ENCODE data around the gene ZBTB43.
"Not testable (repeated sequence)": the region's sequence is repeated elsewhere in the genome, so short reads cannot be mapped to it uniquely, and the experiment has no call there.

The ZBTB43 gene

GRCh38 chr9:126793686-126794417 lies 11.0 kb upstream of the ZBTB43 start:
- Histone ChIP-seq H3K4me1 (ENCODE audit: control insufficient read depth, insufficient read depth, low read length) (no peaks in the 10 kb centered on the region), H3K4me3 (ENCODE audit: low read depth, low read length) (no peak overlapping the region), H3K9ac (ENCODE audit: low read depth, low read length) (no peak overlapping the region), H3K36me3 (ENCODE audit: control insufficient read depth, insufficient read depth, low read length) (no peaks in the 10 kb centered on the region), H3K9me3 (ENCODE audit: control insufficient read depth, insufficient read depth, low read length) (no peaks in the 10 kb centered on the region), H3K27me3 (ENCODE audit: control insufficient read depth, insufficient read depth, low read length) (no peaks in the 10 kb centered on the region)

- H3K4me3 ChIP-seq (ENCODE audit: low read depth, low read length): no peak overlapping the region
- H3K27me3 ChIP-seq (ENCODE audit: control insufficient read depth, insufficient read depth, low read length): no peaks in the 10 kb centered on the region
- no peaks in the 10 kb centered on the region for H3K9me3 ChIP-seq (ENCODE audit: control insufficient read depth, insufficient read depth, low read length)
- no peaks in the 10 kb centered on the region for H3K36me3 ChIP-seq (ENCODE audit: control insufficient read depth, insufficient read depth, low read length)
- H3K9ac ChIP-seq (ENCODE audit: low read depth, low read length): no peak overlapping the region
- H3K4me1 ChIP-seq (ENCODE audit: control insufficient read depth, insufficient read depth, low read length): no peaks in the 10 kb centered on the region
Observed at GRCh38 chr9:126794441-126794840, 10.4 kb upstream of the ZBTB43 start.

GRCh38 chr9:126796758-126797157 lies 8.1 kb upstream of the ZBTB43 start:
- H3K27me3 ChIP-seq (ENCODE audit: control insufficient read depth, insufficient read depth, low read length): no peaks in the 10 kb centered on the region
- H3K36me3 ChIP-seq (ENCODE audit: control insufficient read depth, insufficient read depth, low read length): no peaks in the 10 kb centered on the region
- H3K9ac ChIP-seq (ENCODE audit: low read depth, low read length): no peak overlapping the region
- no peak overlapping the region for H3K4me3 ChIP-seq (ENCODE audit: low read depth, low read length)
- H3K9me3 ChIP-seq (ENCODE audit: control insufficient read depth, insufficient read depth, low read length): no peaks in the 10 kb centered on the region
- H3K4me1 ChIP-seq (ENCODE audit: control insufficient read depth, insufficient read depth, low read length): no peaks in the 10 kb centered on the region

- Histone ChIP-seq H3K27me3 (ENCODE audit: control insufficient read depth, insufficient read depth, low read length) (peaks cover 2% of the 10 kb centered on the region), H3K4me3 (ENCODE audit: low read depth, low read length) (no peak overlapping the region), H3K9me3 (ENCODE audit: control insufficient read depth, insufficient read depth, low read length) (no peaks in the 10 kb centered on the region), H3K4me1 (ENCODE audit: control insufficient read depth, insufficient read depth, low read length) (no peaks in the 10 kb centered on the region), H3K36me3 (ENCODE audit: control insufficient read depth, insufficient read depth, low read length) (no peaks in the 10 kb centered on the region), H3K9ac (ENCODE audit: low read depth, low read length) (no peak overlapping the region)
Observed at GRCh38 chr9:126797903-126798302, 6.9 kb upstream of the ZBTB43 start.

- no peaks in the 10 kb centered on the region for H3K4me1 ChIP-seq (ENCODE audit: control insufficient read depth, insufficient read depth, low read length)
- no peaks in the 10 kb centered on the region for H3K36me3 ChIP-seq (ENCODE audit: control insufficient read depth, insufficient read depth, low read length)
- H3K4me3 ChIP-seq (ENCODE audit: low read depth, low read length): no peak overlapping the region
- H3K9ac ChIP-seq (ENCODE audit: low read depth, low read length): no peak overlapping the region
- peaks cover 2% of the 10 kb centered on the region for H3K27me3 ChIP-seq (ENCODE audit: control insufficient read depth, insufficient read depth, low read length)
- H3K9me3 ChIP-seq (ENCODE audit: control insufficient read depth, insufficient read depth, low read length): no peaks in the 10 kb centered on the region
Observed at GRCh38 chr9:126799034-126799433, 5.8 kb upstream of the ZBTB43 start.

- Histone ChIP-seq H3K9me3 (ENCODE audit: control insufficient read depth, insufficient read depth, low read length) (no peaks in the 10 kb centered on the region), H3K4me1 (ENCODE audit: control insufficient read depth, insufficient read depth, low read length) (peaks cover 6% of the 10 kb centered on the region), H3K27me3 (ENCODE audit: control insufficient read depth, insufficient read depth, low read length) (peaks cover 2% of the 10 kb centered on the region), H3K4me3 (ENCODE audit: low read depth, low read length) (no peak overlapping the region), H3K9ac (ENCODE audit: low read depth, low read length) (no peak overlapping the region), H3K36me3 (ENCODE audit: control insufficient read depth, insufficient read depth, low read length) (no peaks in the 10 kb centered on the region)
Observed at GRCh38 chr9:126802318-126803059, 2.4 kb upstream of the ZBTB43 start.

- peak overlapping the region; percentile 42 for H3K9ac ChIP-seq (ENCODE audit: low read depth, low read length)
- H3K36me3 ChIP-seq (ENCODE audit: control insufficient read depth, insufficient read depth, low read length): no peaks in the 10 kb centered on the region
- H3K27me3 ChIP-seq (ENCODE audit: control insufficient read depth, insufficient read depth, low read length): peaks cover 2% of the 10 kb centered on the region
- H3K4me3 ChIP-seq (ENCODE audit: low read depth, low read length): peak overlapping the region; percentile 90
- no peaks in the 10 kb centered on the region for H3K9me3 ChIP-seq (ENCODE audit: control insufficient read depth, insufficient read depth, low read length)
- peaks cover 6% of the 10 kb centered on the region for H3K4me1 ChIP-seq (ENCODE audit: control insufficient read depth, insufficient read depth, low read length)
Observed at GRCh38 chr9:126804198-126804695, 593 bp upstream of the ZBTB43 start.

GRCh38 chr9:126805554-126806262 lies 868 bp downstream of the ZBTB43 start:
- Histone ChIP-seq H3K36me3 (ENCODE audit: control insufficient read depth, insufficient read depth, low read length) (no peaks in the 10 kb centered on the region), H3K4me1 (ENCODE audit: control insufficient read depth, insufficient read depth, low read length) (peaks cover 6% of the 10 kb centered on the region), H3K9me3 (ENCODE audit: control insufficient read depth, insufficient read depth, low read length) (no peaks in the 10 kb centered on the region), H3K4me3 (ENCODE audit: low read depth, low read length) (peak overlapping the region; percentile 90), H3K27me3 (ENCODE audit: control insufficient read depth, insufficient read depth, low read length) (peaks cover 2% of the 10 kb centered on the region), H3K9ac (ENCODE audit: low read depth, low read length) (peak overlapping the region; percentile 60)

- H3K4me1 ChIP-seq (ENCODE audit: control insufficient read depth, insufficient read depth, low read length): peaks cover 6% of the 10 kb centered on the region
- H3K4me3 ChIP-seq (ENCODE audit: low read depth, low read length): no peak overlapping the region
- H3K9ac ChIP-seq (ENCODE audit: low read depth, low read length): no peak overlapping the region
- H3K27me3 ChIP-seq (ENCODE audit: control insufficient read depth, insufficient read depth, low read length): peaks cover 2% of the 10 kb centered on the region
- no peaks in the 10 kb centered on the region for H3K9me3 ChIP-seq (ENCODE audit: control insufficient read depth, insufficient read depth, low read length)
- no peaks in the 10 kb centered on the region for H3K36me3 ChIP-seq (ENCODE audit: control insufficient read depth, insufficient read depth, low read length)
Observed at GRCh38 chr9:126806336-126806735, 1.5 kb downstream of the ZBTB43 start.

GRCh38 chr9:126809068-126809467 lies 4.2 kb downstream of the ZBTB43 start:
- Histone ChIP-seq H3K4me1 (ENCODE audit: control insufficient read depth, insufficient read depth, low read length) (peaks cover 6% of the 10 kb centered on the region), H3K27me3 (ENCODE audit: control insufficient read depth, insufficient read depth, low read length) (no peaks in the 10 kb centered on the region), H3K9me3 (ENCODE audit: control insufficient read depth, insufficient read depth, low read length) (no peaks in the 10 kb centered on the region), H3K4me3 (ENCODE audit: low read depth, low read length) (no peak overlapping the region), H3K9ac (ENCODE audit: low read depth, low read length) (no peak overlapping the region), H3K36me3 (ENCODE audit: control insufficient read depth, insufficient read depth, low read length) (no peaks in the 10 kb centered on the region)

- H3K27me3 ChIP-seq (ENCODE audit: control insufficient read depth, insufficient read depth, low read length); H3K9me3 ChIP-seq (ENCODE audit: control insufficient read depth, insufficient read depth, low read length); H3K36me3 ChIP-seq (ENCODE audit: control insufficient read depth, insufficient read depth, low read length); H3K4me3 ChIP-seq (ENCODE audit: low read depth, low read length); H3K9ac ChIP-seq (ENCODE audit: low read depth, low read length); H3K4me1 ChIP-seq (ENCODE audit: control insufficient read depth, insufficient read depth, low read length): not testable (repeated sequence)
Observed at GRCh38 chr9:126810221-126810620, 5.4 kb downstream of the ZBTB43 start.
